GM19238 (cell line): Measurements from ENCODE around the gene GRB10.
"Not testable (repeated sequence)": the region's sequence is repeated elsewhere in the genome, so short reads cannot be mapped to it uniquely, and the experiment has no call there.

Experiments
- DNase-seq: peaks from one replicate; pipeline ENCODE4 v3.0.0; 2011; ENCODE audit warnings: low spot score; ENCODE audit not compliant: insufficient read length

Gene GRB10

DNA sequence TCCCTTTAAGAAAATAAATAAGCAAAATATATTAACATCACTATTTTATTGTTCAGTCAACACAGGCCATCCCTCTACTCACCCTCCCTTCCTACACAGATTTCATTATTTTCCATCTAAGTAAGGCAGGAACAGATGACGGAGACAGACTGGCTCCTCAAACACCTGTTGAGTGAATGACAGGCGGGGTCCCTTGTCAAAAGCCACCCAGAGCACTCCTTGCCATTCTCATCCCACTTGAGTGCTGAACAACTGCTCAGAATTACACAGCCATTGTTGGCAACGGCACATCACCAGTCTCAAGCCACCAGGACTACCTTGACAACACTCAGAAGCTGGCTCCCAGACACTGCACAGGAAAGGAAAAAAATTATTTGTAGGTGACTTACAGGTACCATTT lies 3.3 kb downstream of the GRB10 start:
- DNase-seq, result no peak

DNA sequence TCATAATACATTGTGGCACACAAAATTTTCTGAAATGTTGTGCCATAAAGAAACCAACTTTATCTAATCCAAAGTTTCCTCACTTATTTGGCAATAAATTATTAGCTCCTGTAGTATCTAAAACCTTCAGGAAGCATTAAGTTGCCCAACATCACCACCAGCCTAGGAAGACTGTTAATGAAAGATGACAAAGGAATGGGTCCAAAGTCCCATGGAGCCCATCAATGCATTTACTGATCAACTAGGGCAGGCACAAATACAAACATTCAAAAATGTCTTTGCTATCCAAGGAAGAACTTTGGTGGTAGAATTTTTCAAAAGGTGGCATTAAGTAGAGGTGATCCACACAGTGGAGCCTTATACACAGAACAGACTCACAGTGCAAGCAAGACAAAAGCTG lies 4.5 kb downstream of the GRB10 start:
- no peak for DNase-seq

DNA sequence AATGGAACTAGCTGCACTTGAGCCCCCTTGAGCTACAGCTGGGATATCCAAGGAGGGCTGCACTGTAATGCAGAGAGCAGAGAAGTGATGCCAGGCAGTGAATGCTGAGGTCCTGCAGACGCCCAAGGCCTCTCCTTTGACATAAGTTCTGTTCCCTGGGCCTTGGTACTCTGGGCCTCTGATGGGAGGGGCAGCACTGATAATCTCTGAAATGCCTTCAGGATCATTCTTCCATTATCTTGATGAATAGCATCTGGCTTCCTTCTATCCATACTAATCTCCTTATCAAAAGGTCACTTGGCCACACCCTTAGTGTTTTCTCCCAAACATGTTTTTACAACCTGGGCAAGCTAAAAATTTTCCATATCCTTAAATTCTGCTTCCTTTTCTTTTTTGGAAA lies 6.9 kb downstream of the GRB10 start:
- DNase-seq, result no peak

GRCh38 chr7:50775231-50775630 lies 7.5 kb downstream of the GRB10 start:
- DNase-seq, result no peak

- DNase-seq, result no peak
Measured at GRCh38 chr7:50774319-50774718, 8.4 kb downstream of the GRB10 start.

GRCh38 chr7:50773071-50773470 lies 9.6 kb downstream of the GRB10 start:
- not testable (repeated sequence) for DNase-seq

DNA sequence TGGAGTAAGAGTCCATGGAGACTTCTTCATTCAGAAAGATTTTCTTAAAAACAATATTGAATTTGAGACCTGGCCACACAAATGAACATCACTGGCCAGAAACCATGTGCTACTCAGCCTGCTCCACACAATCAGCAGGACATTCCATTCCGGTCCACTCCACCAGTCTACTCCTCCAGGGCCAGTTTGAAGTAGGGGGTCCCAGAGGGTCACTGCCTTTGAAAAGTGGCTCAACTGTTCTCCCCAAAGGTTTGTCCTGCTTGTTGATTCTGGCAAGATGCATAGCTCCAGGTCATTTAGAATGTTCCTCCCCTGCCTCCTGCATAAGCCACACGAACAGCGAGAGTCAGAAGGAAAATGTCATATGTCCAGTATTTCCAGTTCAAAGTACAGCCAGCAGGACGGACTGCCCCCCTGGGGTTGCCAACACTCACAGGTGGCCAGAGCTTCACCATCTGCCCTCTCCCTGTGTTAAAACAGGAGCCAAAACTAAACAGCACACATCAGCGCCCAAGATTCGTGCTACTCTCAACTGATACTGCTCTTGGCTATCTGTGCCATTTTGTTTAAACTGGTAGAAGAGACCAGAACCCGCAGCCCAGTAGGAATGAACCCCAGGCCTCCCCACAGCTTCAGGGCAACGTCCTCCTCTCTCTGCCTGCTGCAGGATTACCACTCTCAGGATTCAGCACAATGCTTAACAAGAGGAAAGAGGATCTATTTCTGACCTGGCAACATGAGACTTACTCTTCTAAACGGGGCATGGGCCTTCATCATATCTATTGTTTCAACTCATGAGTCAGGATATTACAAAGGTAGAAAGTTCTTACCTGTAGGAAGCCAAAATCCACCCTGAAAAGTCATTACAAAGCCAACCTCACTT lies 11.3 kb downstream of the GRB10 start:
- DNase-seq, result no peak

DNA sequence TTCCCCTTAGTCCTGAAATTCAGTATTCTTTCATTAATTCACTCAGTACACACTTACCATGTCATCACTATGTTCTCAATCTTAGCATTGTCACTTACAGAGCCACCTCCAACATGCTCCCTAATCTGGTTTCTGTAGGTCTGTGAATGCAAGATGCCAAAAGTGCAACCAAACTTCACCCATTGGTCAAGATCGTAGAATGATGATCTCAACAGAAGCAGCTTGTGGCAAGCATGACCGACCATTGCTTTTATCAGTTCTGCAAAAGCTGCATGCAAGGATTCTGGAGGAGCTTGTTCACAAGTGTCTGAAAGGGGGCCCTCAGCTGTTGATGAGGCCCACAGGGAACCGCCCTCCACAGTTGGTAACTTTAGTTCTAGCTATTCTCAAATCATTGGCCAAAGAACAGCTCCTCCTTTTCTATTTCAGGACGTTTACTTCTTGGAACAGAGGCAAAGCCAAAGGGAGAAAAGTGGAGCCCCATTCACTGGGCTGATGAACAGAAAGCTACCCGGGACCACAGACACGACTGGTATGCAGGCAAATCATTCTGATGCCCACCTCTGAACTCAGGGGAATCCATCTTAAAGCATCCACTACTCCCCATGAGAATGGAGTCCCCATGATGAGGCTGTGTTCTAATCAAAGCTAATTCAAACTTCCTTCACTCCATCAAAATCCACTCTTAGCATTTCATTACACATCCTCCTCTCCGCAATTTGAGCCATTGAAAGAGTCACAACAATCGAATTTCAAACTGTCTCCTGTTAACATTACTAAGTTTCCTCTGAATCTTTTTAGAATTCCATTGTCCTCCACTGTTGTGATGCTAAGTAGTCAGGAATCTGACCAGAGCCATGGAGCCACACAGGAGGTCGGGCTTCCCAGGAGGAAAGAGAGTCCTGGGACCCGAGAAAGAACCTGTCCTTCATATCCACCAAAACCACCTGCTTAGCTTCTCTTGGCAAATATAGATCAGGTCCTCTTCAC lies 13.9 kb downstream of the GRB10 start:
- no peak for DNase-seq

DNA sequence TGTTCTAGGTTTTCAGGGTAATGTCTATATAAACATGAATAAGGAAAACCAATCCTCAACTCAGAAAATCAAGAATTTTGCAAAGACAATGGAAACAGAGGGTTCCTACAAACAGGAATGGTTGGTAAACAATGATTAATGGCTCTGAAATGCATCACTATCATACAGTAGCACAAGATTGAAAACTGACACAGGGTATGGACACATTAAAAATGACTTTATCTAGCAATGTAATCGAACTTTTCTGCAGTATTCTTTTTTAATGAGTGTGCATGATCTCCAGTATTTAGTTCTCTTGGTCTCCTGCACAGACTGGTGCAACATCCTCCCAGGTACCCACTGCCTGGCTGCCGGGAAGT lies 15.9 kb downstream of the GRB10 start:
- DNase-seq, result no peak

DNA sequence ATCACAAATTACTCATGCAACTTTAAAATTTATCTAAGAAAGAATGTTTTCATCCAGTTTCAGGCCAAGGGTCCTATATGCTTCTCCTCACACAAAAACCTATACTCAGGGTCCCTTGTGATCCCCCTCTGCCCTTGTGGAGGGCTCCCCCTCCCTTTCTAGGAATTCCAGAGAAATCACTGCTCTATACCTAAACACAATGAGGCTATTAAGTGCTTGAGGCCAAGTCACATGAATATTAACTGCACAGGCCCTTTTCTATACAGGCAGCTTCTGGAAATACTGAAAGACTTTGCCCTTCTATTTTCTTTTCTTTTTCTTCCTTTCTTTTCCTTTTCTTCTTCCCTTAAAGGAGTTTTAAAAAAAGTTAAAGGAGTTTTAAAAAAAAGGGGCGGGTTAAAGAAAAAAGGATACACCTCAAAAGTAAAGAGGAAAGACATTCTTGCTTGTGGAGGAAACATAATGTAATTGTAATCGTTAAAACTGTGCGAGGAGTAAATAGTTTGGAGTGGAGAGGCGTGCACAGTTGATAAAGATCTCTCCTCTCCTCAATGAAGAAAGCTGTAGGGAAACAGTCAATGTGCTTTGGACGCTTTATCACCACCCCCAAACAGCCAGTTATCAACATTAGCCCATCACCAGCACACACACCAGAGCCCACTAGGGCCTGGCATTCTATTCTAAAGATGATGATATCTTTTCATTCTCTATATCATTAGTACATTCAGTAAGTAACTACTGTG lies 16.4 kb downstream of the GRB10 start:
- DNase-seq, result no peak

GRCh38 chr7:50762337-50762736 lies 20.4 kb downstream of the GRB10 start:
- DNase-seq, result no peak

GRCh38 chr7:50761713-50762112 lies 21.0 kb downstream of the GRB10 start:
- DNase-seq, result no peak

DNA sequence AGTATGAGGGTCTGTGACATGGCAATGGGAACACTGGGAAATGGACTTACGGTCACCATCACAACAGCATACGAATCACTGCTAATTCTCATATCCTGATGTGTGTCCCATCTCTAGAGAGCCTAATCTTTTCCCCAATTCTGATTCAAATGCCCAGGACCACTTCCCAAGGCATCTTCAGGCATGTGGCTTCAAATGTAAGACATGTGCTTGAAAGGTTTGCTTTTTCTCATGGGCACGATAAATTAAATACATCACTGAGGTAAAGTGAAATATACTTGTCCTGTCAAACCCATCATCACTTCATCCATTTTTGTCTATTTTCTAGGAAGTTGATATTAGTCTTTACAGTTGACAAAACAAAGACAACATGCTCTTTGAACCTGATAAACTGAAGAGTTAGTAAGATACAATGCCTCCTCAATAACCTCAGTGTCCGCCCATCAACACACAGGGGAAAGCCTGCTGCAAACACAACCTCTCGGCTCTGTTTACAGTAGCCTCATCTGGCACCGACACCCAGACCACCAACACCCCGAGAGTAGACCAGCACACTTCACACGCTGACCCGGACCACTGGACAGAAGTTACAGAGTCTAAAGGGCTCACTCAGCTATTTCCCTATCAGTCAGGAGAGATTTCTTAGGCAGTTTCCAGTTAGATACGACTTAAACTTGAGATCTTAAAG lies 24.8 kb downstream of the GRB10 start:
- no peak for DNase-seq

DNA sequence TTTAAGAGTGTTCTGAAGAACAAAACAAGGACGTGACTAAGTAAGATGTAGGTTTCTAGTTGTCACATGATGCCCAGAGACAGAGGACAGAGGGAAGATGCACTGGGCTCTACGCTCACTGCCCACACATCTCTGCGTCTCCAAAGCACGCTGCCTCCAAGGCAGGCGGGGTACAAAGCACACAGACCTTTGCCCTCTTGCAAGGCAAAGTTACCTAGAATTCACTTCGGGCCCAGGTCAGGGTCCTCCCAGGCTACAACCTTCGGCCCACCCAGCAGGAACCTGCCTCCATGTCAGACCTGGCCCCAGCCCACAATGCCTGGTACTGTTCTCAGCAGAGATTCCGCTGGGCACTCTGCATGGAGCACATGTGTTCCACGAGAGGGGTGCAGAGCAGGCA lies 26.5 kb downstream of the GRB10 start:
- no peak for DNase-seq

- no peak for DNase-seq
Measured at GRCh38 chr7:50754684-50755083, 28.0 kb downstream of the GRB10 start.

GRCh38 chr7:50754241-50754640 lies 28.5 kb downstream of the GRB10 start:
- DNase-seq, result no peak

DNA sequence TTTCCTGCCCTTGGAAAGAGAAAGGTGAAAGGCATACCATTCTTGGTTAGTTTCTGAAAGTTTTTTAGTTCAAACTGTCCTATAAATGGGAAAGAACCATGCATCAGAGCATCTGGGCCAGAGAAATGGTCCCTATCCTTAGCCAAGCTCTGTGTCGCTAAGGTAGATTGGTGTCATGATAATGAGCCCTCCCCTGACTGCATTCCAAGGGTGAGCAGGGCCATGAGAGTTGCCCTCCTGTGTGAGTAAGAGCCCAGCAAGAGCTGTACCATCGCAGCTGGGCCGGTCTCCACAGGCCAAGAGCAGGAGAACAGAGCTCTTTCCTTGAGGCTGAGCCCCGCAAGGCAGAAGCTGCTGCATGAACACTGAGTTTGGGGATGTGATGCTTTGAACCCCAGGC lies 30.3 kb downstream of the GRB10 start:
- no peak for DNase-seq

- DNase-seq, result no peak
Measured at GRCh38 chr7:50751146-50751545, 31.6 kb downstream of the GRB10 start.

GRCh38 chr7:50749896-50750295 lies 32.8 kb downstream of the GRB10 start:
- no peak for DNase-seq

DNA sequence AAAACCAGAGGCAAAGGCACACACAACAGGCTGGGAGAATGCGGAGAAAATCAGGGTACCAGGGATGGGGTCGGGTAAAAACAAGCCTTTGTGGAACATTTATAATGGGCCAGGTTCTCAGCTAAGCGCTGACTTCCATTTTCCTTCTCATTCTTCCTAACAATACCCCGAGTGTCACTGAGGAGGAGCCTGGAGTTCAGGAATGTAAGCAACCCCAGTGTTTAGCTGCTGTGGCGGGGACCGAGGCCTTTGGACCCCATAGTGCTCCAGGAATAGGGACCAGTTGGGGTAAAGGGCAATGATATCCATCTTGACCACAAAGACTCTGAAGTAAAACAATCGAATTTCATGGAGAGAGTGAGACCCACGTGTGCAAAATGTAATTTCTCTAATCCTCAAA lies 34.2 kb downstream of the GRB10 start:
- no peak for DNase-seq

- DNase-seq, result no peak
Measured at GRCh38 chr7:50745835-50746234, 36.9 kb downstream of the GRB10 start.
